Measurements from ENCODE around the gene ADCY5.
"Not testable (repeated sequence)": the region's sequence is repeated elsewhere in the genome, so short reads cannot be mapped to it uniquely, and the experiment has no call there.

The ADCY5 gene

GRCh38 chr3:123261666-123262065 is 187.2 kb downstream of the ADCY5 start:
- DNase-seq (ENCODE audit: low spot score), result no peak
- no peak for FAIRE-seq

GRCh38 chr3:123258811-123259420 is 190.0 kb downstream of the ADCY5 start:
- DNase-seq (ENCODE audit: low spot score) (peak; percentile 60), FAIRE-seq (peak; percentile 91)

GRCh38 chr3:123258359-123258758 is 190.5 kb downstream of the ADCY5 start:
- DNase-seq (ENCODE audit: low spot score) (no peak), FAIRE-seq (no peak)

- FAIRE-seq, result no peak
- DNase-seq (ENCODE audit: low spot score), result no peak
These were observed 192.6 kb downstream of the ADCY5 start for GRCh38 chr3:123256256-123256655.

- no peak for FAIRE-seq
- DNase-seq (ENCODE audit: low spot score), result no peak
These were observed 202.0 kb downstream of the ADCY5 start for GRCh38 chr3:123246866-123247265.

- peak; percentile 23 for FAIRE-seq
These were observed 204.8 kb downstream of the ADCY5 start for GRCh38 chr3:123244128-123244527.

GRCh38 chr3:123239756-123240155 is 209.1 kb downstream of the ADCY5 start:
- DNase-seq (ENCODE audit: low spot score) (no peak), FAIRE-seq (no peak)

More at GRCh38 chr3:123244128-123244527, 204.8 kb downstream of the ADCY5 start:
- no peak for DNase-seq (ENCODE audit: low spot score)

GRCh38 chr3:123239186-123239585 is 209.7 kb downstream of the ADCY5 start:
- DNase-seq (ENCODE audit: low spot score); FAIRE-seq: not testable (repeated sequence)

- DNase-seq (ENCODE audit: low spot score), result no peak
These were observed 212.0 kb downstream of the ADCY5 start for GRCh38 chr3:123236902-123237301.

More at GRCh38 chr3:123236902-123237301, 212.0 kb downstream of the ADCY5 start:
- no peak for FAIRE-seq
